Suprapubic skin (tissue), 4 donors: ENCODE data around the gene USP6.
"Not testable (repeated sequence)": the region's sequence is repeated elsewhere in the genome, so short reads cannot be mapped to it uniquely, and the experiment has no call there.

Experiments used
- CTCF ChIP-seq, 2 donors: fragments of 200-600 bp in 1 of 2; fragments of 450-650 bp in 1 of 2; sonication (generic) in 1 of 2; IDR thresholded peaks; one replicate each; pipeline ENCODE4 v1.5.1; 2016 to 2019; ENCODE audit warnings: antibody characterized with exemption in 2 of 2, mild to moderate bottlenecking in 1 of 2, moderate library complexity in 1 of 2
- POLR2A ChIP-seq, 2 donors: fragments of 450-650 bp; IDR thresholded peaks; one replicate each; pipeline ENCODE4 v1.6.1; 2017; ENCODE audit warnings: antibody characterized with exemption in 2 of 2, mild to moderate bottlenecking in 2 of 2, moderate library complexity in 2 of 2
- POLR2AphosphoS5 ChIP-seq, 3 donors: sonication (generic); formaldehyde crosslinking; IDR thresholded peaks; one replicate each; pipeline ENCODE4 v1.6.1; 2017; ENCODE audit warnings: antibody characterized with exemption in 3 of 3

GRCh38 chr17:5134571-5134970, 18.7 kb downstream of the USP6 start:
- TF ChIP-seq CTCF, POLR2AphosphoS5, POLR2A (IDR thresholded peaks at IDR 0.05): not testable (repeated sequence)
